NCI-H1048 (cell line): ENCODE data around the gene PTPN22.
"Not testable (repeated sequence)": the region's sequence is repeated elsewhere in the genome, so short reads cannot be mapped to it uniquely, and the experiment has no call there.

Source experiments
- DNase-seq: peaks from one replicate; lab custom pipeline; 2025; lab: John Stamatoyannopoulos, UW

The PTPN22 gene

DNA sequence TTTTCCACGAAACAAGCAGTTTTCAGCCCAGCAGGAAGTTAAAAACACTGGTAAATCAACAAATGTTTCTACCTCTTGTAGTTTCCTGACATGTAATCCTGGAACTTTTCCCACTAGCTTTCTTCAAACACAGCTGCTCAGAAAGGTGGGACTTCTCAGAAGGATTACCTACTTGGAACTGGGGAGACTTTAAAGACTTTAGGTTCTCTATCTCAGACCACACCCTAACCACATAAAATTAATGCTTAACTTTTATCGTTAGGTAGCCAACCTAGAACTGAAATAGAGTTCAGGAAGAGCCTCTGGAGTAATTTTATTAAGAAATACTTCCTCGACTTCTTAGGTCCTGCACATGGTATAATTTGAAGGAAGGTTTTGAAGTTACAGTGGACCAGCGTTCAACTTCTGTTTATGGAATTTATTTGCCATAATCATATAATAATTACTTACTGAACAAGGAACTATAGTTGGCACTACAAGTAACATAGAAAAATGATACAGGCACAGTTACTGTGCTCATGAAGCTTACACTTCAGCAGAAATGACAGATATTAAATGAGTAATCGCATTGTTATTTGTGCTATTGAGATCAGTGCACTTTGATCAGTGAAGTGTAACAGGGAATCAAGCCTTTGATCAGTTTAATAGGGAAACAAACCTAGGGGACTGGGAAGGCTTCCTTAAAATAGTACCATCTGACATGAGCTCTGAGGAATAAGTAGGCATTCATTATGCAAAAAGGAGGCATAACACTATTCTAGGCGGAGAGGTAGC lies 16.1 kb upstream of the PTPN22 start, which contains the start of gene BCL2L15:
Gene BCL2L15, minus strand, starts transcription at position 180 of the 774 bp plus-strand sequence. CDS start 206 bp downstream, outside the sequence.
- DNase-seq = no peak

DNA sequence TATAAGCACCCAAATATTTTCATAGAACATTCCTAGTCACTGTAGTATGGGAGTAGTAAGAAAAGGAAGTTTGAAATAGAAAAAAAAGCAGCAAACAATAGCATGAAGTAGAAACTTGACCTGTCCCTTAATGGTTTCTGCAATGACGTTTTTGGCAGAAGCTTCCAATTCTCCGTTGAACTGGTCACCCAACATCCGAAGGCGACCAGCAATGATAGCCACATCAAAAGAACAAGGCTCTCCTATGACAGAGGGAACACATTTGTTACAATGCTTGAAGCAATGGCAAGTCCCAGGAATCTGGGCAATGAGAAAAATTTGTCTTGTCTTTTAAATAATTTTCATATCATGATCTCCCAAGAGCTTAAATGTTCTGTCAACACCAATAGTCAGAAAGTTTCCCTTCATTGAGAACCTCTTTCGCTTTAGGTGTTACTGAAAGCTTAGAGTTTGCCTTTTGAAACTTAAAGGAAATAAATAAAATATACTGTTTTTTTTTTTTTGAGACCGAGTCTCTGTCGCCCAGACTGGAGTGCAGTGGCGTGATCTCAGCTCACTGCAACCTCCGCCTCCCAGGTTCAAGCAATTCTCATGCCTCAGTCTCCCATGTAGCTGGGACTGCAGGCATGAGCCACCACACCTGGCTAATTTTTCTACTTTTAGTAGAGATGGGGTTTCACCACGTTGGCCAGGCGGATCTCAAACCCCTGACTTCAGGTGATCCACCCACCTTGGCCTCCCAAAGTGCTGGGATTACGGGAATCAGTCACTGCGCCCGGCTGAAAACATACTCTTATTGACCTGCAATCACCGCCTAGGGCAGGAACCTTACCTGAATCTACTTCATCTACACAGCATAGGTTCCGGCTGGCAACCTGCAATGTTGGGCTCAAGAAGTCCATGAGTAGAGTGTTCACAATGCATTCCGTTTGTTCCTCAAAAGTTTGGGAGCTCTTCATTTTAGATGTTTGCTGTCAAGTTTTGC lies 15.2 kb upstream of the PTPN22 start:
- DNase-seq = no peak

DNA sequence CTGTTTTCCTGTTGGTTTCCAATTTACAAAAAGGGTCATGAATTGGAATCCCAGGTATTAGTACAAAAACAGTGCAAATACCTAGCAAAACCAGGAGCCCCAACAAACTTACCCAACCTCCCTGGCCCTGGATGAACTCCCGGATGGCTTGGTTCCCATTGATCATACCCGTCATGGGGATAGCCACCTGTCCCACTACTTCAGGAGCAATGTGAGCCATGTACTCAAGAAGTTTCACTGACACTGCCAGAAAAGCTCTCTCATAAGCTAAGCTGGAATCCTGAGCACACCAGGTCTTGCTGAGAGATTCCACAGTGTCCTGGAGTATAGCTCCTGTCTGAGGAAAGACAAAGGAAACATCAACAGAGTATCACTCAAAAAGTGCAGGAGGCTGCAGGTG lies 10.1 kb upstream of the PTPN22 start:
- DNase-seq = no peak

DNA sequence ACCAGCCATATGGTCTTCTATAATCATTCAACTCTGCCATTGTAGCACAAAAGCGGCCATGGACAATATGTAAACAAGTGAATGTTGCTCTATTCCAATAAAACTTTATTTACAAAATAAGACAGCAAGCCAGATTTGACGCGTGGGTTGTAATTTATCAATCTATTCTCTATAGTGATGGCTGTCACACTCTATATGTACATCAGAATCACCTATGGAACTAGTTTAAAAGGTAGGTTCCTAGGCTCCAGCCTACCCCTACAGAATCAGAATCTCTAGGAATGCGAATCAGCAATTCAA lies 8.2 kb upstream of the PTPN22 start:
- DNase-seq = no peak

DNA sequence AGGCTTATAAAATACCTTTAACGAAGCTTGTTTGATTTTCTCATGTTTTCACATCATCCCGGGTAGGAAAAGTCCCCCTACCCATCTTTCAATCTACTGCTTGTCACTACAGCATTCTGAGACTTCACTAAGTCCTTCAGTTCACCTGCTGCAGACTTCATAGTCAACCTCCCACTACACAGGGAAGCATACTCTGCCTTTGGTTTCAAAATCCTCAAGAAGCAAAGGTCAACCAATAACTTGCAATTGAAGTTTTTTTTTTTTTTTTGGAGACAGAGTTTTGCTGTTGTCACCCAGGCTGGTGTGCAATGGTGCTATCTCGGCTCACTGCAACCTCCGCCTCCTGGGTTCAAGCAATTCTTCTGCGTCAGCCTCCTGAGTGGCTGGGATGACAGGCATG lies 4.7 kb upstream of the PTPN22 start:
- no peak for DNase-seq

DNA sequence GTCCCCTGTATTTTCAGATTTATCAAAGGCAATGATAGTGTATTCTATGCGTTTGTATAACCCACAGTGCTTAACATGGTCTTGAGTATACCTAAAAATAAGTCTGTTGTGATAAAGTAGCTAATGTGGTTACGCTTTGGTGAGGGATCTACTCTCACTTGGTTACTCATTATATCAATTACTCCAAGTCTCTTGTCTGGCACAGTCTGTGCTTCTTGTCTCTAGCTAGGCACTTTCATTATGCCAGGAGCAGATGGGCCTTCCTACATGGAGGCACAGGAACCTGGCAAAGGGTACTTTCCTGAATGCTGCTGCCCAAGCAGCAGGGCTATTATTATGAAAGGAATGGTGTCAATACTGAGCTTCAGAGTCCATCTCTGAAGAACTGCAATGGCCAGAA lies 4.2 kb upstream of the PTPN22 start:
- no peak for DNase-seq

DNA sequence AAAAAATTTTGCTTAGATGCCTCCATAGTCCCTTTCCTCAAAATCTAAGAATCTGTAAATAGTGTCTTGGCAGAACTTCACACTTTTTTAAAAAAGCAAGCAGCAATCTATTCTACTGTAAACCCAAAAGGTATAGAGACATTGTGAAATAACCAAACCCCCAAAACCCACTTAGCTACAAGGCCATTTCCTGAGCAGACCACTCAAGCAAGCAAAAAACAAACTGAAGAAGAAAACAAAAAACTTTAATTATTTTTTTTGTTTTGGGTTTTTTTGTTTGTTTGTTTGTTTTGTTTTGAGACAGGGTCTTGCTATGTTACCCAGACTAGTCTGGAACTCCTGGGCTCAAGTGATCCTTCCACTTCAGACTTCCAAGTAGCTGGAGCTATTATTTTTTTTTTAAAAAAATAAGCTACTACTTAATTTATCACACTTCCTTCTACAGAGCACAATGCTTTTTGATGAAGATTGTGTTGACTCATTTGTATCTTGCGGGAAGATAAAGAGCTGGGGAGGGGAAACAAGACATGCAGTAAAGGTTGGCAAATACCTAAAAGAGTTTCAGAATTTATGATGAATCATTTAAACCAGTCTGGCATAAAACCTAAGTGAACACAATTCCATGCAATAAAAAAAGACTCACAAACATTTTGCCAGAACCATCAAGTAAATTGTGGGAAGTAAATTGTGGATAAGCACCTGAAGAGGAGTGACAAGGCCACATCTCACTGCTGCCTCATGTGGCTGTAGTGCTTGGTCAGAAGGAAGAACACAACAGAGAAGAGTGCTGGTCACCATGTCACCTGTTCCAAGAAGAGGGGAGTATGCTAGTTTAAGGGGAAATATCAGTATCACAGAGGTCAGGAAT lies 2.7 kb upstream of the PTPN22 start:
- no peak for DNase-seq

DNA sequence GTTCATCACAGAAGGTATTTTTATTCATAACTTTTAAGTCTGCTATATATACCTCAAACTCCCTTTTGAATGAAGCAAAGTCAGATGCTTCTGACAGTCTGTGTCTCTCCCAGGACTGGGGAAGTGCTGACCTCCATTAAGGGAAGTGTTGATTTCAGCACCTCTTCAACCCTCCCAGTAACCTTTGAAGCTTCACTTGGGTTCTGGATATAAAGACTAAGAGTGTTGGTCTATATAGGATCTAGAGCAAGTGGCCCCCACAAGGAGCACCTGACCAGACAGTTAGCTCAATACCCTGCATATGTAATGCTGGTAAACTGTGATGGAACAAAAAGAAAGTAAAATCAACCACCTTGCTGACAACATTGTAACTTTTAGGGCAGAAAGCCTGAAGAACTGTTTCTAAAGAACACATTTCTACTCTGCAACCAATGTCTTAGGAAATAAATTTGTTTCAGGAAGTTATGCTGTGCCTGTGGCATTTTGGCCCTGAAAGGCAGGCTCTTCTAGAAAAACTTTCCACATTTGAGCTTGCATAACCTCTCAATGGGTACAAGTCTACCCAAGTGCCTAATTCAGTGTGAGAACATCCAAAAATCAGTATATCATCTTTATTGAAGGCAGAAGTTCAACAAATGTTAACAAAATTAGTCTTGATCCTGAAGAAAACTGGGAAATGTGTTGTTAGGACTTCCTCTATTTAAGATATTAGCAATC lies 865 bp upstream of the PTPN22 start:
- no peak for DNase-seq

DNA sequence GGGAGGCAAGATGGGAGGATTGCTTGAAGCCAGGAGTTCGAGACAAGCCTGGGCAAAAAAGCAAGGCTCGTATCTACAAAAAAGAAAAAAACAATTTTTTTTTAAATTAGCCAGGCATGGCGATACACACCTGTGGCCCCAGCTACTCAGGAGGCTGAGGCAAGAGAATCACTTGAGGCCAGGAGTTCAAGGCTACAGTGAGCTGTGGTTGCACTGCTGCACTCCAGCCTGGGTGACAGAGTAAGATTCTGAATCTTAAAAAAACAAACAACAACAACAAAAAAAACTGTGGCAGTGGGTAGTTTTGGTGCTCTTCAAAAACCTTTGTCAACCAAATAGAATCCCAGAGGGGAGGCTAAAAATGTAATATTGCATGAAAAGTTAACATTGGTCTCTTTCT lies 734 bp downstream of the PTPN22 start:
- DNase-seq = no peak

DNA sequence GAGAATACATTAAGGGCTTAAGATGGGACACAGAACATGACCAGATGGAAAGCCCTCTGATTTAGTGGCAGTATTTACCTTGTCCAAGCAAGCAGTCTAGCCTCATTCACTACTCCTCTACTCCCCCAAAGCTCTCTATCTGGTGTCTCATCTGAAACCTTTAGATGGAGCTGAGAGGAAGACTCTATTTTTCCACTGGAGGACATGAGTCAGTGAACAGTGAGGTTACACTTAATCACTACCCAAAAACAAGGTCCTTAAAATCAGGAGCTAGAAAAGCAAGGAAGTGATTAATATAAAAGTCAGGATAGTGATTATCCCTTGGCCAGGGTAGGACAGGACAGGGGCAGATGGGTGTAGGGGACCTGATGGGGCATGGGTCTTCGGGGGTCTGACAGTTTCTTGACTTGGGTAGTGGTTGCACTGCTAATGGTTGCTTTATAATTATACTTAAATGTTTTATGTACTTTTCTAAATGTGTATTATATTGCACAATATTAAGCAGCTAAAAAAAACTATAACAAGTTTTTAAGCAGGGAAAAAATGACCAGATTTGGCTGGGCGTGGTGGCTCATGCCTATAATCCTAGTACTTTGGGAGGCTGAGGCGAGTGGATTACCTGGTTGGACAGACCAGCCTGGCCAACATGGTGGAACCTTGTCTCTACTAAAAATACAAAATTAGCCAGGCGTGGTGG lies 3.0 kb downstream of the PTPN22 start:
- DNase-seq = no peak

DNA sequence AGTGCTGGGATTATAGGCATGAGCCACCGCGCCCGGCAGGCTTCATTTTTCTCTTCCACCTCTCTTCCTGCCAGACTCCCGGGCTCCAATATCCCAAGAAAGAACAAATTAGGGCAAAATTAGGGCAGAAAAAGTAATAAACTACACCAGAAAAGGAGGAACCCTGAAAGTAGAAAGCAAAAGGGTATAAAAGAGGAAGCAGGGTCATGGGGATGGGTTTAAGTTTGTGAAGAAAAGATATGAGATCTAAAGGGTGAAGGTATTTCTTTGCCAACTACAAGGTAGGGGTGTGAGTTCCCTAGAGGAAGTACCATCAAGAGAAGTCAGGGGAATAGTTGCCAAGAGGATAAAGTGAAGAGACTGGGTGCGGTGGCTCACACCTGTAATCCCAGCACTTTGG lies 9.9 kb downstream of the PTPN22 start:
- DNase-seq = no peak

DNA sequence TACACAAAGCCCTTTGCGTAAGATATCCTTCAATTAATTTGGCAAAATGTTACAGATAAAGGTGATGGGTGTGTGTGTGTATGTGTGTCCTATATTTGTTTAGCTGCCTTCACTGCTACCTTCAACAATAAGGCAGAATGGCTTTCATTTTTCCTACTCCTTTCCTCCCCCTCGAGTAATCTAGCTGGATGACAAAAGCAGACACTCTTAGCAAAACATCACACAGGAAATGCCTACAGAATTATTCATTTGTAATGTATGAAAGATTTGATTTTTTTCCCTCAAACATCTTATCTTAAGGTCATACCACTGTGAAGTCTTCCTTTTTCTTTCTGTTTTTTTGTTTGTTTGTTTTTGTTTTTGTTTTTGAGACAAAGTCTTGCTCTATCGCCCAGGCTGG lies 10.6 kb downstream of the PTPN22 start:
- no peak for DNase-seq

DNA sequence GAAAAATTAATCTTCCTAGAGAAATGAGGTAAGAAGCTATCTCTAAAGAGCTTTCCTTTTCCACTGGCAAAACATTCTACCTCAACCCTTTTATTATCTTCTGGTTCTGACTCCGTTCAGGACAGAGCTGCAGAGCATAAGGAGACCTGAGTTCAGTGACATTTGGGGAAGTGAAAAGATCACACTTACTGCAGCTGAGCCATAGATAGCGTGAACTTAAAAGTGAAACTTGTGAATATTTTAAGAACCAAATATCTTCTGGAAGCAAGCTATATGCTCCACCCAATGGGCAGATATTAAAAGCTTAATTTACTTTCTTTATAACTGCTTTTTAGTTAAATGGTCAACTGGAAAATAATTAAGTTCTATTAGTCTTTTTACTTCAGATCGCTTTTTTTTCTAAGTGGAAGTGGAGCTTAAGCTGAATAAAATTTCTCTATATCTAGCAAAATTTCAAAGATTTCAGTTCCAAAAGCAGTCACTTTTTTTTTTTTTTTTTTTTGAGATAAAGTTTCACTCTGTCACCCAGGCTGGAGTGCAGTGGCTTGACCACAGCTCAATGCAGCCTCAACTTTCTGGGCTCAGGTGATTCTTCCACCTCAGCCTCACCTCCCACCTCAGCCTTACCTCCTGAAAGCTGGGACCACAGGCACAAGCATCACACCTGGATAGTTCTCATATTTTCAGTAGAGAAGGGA lies 11.9 kb downstream of the PTPN22 start:
- no peak for DNase-seq

DNA sequence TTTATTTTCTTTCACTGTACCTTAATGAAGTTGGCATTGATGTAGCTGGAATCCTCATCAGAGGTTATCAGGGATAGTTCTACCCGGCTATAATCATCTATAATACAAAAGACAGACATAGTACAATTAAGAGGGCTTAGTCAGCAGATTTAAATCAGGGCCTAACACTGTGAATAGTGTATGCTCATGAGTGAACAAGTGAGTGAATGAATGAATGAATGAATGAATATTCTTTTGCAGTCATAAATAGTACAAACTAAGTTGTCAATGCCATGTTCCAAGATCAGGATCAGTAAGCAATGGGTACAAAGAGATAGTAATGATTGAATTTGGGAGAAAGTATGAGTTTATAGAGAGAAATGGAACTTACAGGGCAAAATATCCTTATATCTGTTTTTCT lies 12.5 kb downstream of the PTPN22 start:
- DNase-seq = no peak

DNA sequence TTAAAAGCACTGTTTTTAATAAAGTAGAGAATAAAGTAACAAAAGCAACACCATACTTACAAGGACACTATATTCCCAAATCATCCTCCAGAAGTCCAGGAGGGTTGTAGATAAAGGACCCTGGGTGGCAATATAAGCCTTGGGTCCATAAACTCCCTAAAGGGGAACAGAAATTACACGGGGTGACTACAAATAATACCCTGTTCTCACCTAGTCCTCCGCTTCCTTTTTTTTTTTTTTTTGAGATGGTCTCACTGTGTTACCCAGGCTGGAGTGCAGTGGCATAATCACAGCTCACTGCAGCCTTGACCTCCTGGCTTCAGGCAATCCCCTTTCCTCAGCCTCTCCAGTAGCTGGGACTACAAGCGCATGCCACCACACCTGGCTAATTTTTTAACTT lies 13.1 kb downstream of the PTPN22 start:
- no peak for DNase-seq

DNA sequence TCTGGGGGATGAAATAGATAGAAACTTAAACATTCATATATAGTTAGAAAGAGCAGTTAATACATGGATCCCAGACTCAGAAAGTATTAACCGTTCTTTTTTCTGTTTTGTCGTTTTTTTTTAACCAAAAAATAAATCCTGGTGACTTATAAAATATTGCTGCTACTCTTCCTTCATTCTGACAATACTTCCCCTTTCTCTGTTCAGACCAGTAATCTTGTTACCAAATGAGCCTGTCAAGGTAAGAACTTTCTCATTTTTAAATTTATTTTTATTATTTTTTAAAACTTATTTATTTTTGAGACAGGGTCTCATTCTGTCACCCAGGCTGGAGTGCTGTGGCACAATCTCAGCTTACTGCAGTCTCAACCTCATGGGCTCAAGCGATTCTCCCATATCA lies 13.7 kb downstream of the PTPN22 start:
- no peak for DNase-seq

DNA sequence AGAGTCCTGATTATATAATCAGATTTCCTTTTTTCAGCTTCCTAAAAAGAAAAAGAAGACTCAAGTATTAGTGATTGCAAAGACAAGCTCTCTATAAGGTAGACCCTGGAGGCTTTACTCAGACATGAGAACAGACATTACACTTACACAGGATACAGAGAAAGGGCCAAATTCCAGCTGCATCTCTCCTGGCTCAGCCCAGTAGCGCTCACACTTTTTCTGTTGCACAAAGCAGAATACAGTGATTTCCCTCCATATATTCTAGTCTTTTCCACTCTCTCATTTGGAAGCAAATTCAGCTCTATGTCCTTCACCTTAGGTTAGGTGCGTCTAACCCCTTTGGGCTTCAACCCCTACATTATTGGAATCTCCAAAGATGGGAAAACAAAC lies 15.1 kb downstream of the PTPN22 start:
- DNase-seq = no peak

DNA sequence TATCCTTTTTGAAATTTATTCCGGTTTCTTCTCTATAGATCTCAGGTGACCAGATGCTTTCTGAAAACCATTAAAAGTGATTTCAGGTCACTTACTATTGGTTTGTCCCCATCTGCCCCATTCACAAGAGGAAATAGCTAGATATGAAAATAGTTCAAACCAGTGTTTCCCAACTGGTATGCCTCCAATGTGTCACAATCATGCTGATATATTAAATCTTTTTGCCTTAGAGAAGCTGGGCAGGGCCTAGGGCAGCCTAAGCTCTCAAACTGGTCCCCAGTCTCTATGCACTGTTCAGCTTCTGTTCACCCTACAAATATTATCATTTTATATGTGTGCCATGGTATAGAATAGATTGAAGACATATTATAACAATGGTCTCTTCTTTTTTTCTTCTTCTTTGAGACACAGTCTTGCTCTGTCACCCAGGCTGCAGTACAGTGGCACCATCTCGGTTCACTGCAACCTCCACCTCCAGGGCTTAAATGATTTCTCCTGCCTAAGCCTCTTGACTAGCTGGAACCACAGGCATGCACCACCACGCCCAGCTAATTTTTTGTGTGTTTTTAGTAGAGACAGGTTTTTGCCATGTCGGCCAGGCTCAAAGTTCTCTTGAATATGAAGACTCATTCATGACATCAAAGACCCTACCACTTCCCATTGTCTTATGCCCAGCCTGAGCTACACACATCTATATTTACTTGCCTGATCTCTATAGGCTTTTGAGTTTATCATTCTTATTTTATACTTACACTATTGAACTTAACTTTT lies 15.7 kb downstream of the PTPN22 start:
- DNase-seq = no peak

DNA sequence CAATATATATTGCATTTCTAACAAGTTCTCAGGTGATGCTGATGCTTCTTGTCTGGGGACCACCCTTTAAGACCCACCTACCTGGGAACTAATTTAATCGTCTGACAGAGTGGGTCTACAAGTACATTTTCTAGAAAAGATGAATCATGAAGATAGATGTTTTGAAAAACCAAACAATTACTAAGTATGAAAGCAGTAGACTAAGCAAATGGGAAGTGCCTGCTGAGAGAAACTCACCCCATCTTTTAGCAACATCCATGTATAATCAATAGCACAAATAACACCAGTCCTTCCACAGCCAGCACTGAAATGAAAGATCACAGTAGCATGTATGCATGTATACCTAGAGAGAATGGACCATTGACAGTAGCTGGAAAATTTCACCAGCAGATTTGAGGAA lies 17.3 kb downstream of the PTPN22 start:
- DNase-seq = no peak

DNA sequence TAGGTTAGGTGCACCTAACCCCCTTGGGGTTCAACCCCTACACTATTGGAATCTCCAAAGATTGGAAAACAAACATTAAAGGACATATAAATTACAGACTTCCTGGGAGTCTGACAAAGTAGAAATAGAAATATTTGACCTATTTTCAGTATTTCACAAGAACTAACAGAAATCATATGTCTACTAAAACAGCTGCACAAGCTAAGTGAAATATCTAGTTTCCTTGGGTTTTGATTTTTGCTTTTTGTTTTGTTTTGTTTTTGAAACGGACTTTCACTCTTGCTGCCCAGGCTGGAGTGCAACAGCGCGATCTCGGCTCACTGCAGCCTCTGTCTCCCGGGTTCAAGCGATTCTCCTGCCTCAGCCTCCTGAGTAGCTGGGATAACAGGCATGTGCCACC lies 18.8 kb downstream of the PTPN22 start:
- not testable (repeated sequence) for DNase-seq
